IMR-90 (cell line): Measurements from ENCODE around the gene MRPL57. TPM values are rescaled to one million over a fixed set of nuclear protein-coding genes. Genes with fewer than 3 reads are reported as not detected.
A peak's percentile ranks its signal among the peaks of the same experiment; 100 is the strongest.

ENCODE experiments used
- ATAC-seq: fragments of 200-7000 bp; cut with Tn5 transposase; 2 replicates; pipeline ENCODE4 v1.9.1; 2020; ENCODE audit warnings: low read depth, mild to moderate bottlenecking, moderate library complexity
- BruUV-seq: library from RNA; stranded (reverse); fragments of 400-500 nt; replicated peaks from 2 replicates; lab custom pipeline; 2021; lab: Mats Ljungman, UMichigan
- CTCF ChIA-PET: fragments of 300-600 bp; formaldehyde crosslinking; extraction: SDS; loops from one replicate; lab custom pipeline; 2021; ENCODE audit warnings: antibody characterized with exemption; lab: Yijun Ruan, JAX
- POLR2A ChIA-PET: fragments of 300-600 bp; sonication (Branson Sonifier 250); formaldehyde crosslinking; loops from one replicate; lab custom pipeline; 2022; ENCODE audit warnings: antibody characterized with exemption; ENCODE audit not compliant: unreplicated experiment; lab: Charles Lee
- DNase-seq: peaks from one replicate; pipeline ENCODE4 v3.0.0; 2013
- H2AFZ ChIP-seq: replicated peaks from 2 replicates; pipeline ENCODE3; 2013; ENCODE audit warnings: low read length, mild to moderate bottlenecking; ENCODE audit not compliant: poor library complexity
- H2AK5ac ChIP-seq: 2 replicates; pipeline ENCODE4 v1.6.1; 2013; ENCODE audit warnings: low read depth, low read length, inconsistent platforms
- H2AK9ac ChIP-seq: replicated peaks from 2 replicates; pipeline ENCODE3; 2013; ENCODE audit warnings: mild to moderate bottlenecking, low read depth, low read length, moderate library complexity; ENCODE audit not compliant: poor library complexity
- H2BK120ac ChIP-seq: 2 replicates; pipeline ENCODE4 v1.6.1; 2013; ENCODE audit warnings: low read depth, low read length, inconsistent platforms
- H2BK15ac ChIP-seq: 3 replicates; pipeline ENCODE4 v1.6.1; 2013; ENCODE audit warnings: low read depth, low read length, inconsistent platforms
- H2BK20ac ChIP-seq: 2 replicates; pipeline ENCODE4 v1.6.1; 2013; ENCODE audit warnings: low read depth, mild to moderate bottlenecking, inconsistent platforms, low read length, moderate library complexity
- H2BK5ac ChIP-seq: 2 replicates; pipeline ENCODE4 v1.6.1; 2013; ENCODE audit warnings: mild to moderate bottlenecking, low read depth, low read length, inconsistent platforms; ENCODE audit not compliant: poor library complexity, severe bottlenecking
- H3K14ac ChIP-seq: replicated peaks from 2 replicates; pipeline ENCODE4 v1.6.1; 2013; ENCODE audit warnings: low read depth, low read length, inconsistent platforms
- H3K18ac ChIP-seq: 2 replicates; pipeline ENCODE4 v1.6.1; 2013; ENCODE audit warnings: low read depth, low read length, control low read depth
- H3K23ac ChIP-seq: 2 replicates; pipeline ENCODE4 v1.6.1; 2013; ENCODE audit warnings: low read depth, low read length, inconsistent platforms
- H3K27ac ChIP-seq: 2 replicates; pipeline ENCODE4 v1.5.1; 2013; ENCODE audit warnings: mild to moderate bottlenecking, control low read depth, low read length; ENCODE audit not compliant: insufficient read depth
- H3K27me3 ChIP-seq: 2 replicates; pipeline ENCODE4 v1.6.1; 2013; ENCODE audit warnings: low read length; ENCODE audit not compliant: control insufficient read depth, insufficient read depth
- H3K36me3 ChIP-seq: 2 replicates; pipeline ENCODE4 v1.6.1; 2013; ENCODE audit warnings: low read length, mixed read lengths; ENCODE audit not compliant: control insufficient read depth, insufficient read depth
- H3K4ac ChIP-seq: 2 replicates; pipeline ENCODE4 v1.6.1; 2013; ENCODE audit warnings: low read depth, low read length, inconsistent platforms
- H3K4me1 ChIP-seq: 2 replicates; pipeline ENCODE4 v1.6.1; 2013; ENCODE audit warnings: low read length, mixed read lengths; ENCODE audit not compliant: control insufficient read depth, insufficient read depth
- H3K4me2 ChIP-seq: 2 replicates; pipeline ENCODE4 v1.6.1; 2013; ENCODE audit warnings: low read depth, mild to moderate bottlenecking, control low read depth, low read length, moderate library complexity
- H3K4me3 ChIP-seq: 2 replicates; pipeline ENCODE4 v1.5.1; 2013; ENCODE audit warnings: low read depth, mild to moderate bottlenecking, control low read depth, low read length, moderate library complexity; ENCODE audit not compliant: insufficient read depth
- H3K56ac ChIP-seq: 2 replicates; pipeline ENCODE4 v1.6.1; 2013; ENCODE audit warnings: low read length, inconsistent platforms; ENCODE audit not compliant: insufficient read depth; ENCODE audit errors: extremely low read depth
- H3K79me1 ChIP-seq, 2 experiments: 2 replicates each; pipeline ENCODE4 v1.6.1; 2013; ENCODE audit warnings: low read length in 2 of 2, inconsistent platforms in 1 of 2, low read depth in 1 of 2
- H3K9ac ChIP-seq: 2 replicates; pipeline ENCODE4 v1.6.1; 2013; ENCODE audit warnings: low read depth, low read length, control low read depth
- H3K9me1 ChIP-seq: 2 replicates; pipeline ENCODE4 v1.6.1; 2013; ENCODE audit warnings: low read length, inconsistent platforms; ENCODE audit not compliant: insufficient read depth
- H3K9me3 ChIP-seq: 2 replicates; pipeline ENCODE4 v1.6.1; 2013; ENCODE audit warnings: low read length; ENCODE audit not compliant: control insufficient read depth, insufficient read depth
- H4K20me1 ChIP-seq: 2 replicates; pipeline ENCODE4 v1.6.1; 2013; ENCODE audit warnings: low read length, inconsistent platforms; ENCODE audit not compliant: insufficient read depth
- H4K5ac ChIP-seq: 2 replicates; pipeline ENCODE4 v1.6.1; 2013; ENCODE audit warnings: mild to moderate bottlenecking, low read depth, low read length, control low read depth
- H4K8ac ChIP-seq, 2 experiments: 2 replicates each; pipeline ENCODE4 v1.6.1; 2013; ENCODE audit warnings: low read depth in 2 of 2, low read length in 2 of 2, control low read depth in 1 of 2, inconsistent platforms in 1 of 2
- H4K91ac ChIP-seq: 2 replicates; pipeline ENCODE4 v1.6.1; 2013; ENCODE audit warnings: low read depth, low read length, inconsistent platforms; ENCODE audit not compliant: insufficient read depth
- BHLHE40 ChIP-seq: fragments of 150-350 bp; IDR thresholded peaks from 2 replicates; pipeline ENCODE4 v1.6.1; 2016; ENCODE audit warnings: mild to moderate bottlenecking, low read depth, low read length
- CEBPB ChIP-seq: IDR thresholded peaks from 2 replicates; pipeline ENCODE4 v1.6.1; 2012; ENCODE audit warnings: low read depth, low read length, improper control_type of control experiment
- CTCF ChIP-seq: conservative IDR thresholded peaks from 2 replicates; pipeline ENCODE4 v1.5.1; 2012; ENCODE audit warnings: mild to moderate bottlenecking, low read depth, low read length, improper control_type of control experiment
- NFE2L2 ChIP-seq: fragments of 150-350 bp; IDR thresholded peaks from 2 replicates; pipeline ENCODE4 v1.6.1; 2016; ENCODE audit warnings: low read depth, mild to moderate bottlenecking, low read length
- RAD21 ChIP-seq: IDR thresholded peaks from 2 replicates; pipeline ENCODE4 v1.6.1; 2012; ENCODE audit warnings: low read length, improper control_type of control experiment
- SMC3 ChIP-seq: fragments of 150-350 bp; IDR thresholded peaks from 2 replicates; pipeline ENCODE4 v1.6.1; 2016; ENCODE audit warnings: low read depth, mild to moderate bottlenecking, antibody characterized with exemption, low read length, moderate library complexity
- whole genome bisulfite sequencing, 2 experiments: methylation state at CpG; one replicate each; pipeline versions ENCODE4 v1.1.5 to v1.1.7; 2013; ENCODE audit warnings: missing lambda C conversion rate in 2 of 2; ENCODE audit not compliant: insufficient read length in 1 of 2; ENCODE audit errors: extremely low coverage in 2 of 2; 5-methylcytosine and 5-hydroxymethylcytosine counted together
- dilution Hi-C: fragments of 300-500 bp; cut with HindIII; formaldehyde crosslinking; loops from one replicate; pipeline ENCODE4 v1.14.3; 2018; ENCODE audit warnings: low sequenced_read_pairs; ENCODE audit not compliant: unreplicated experiment
- in situ Hi-C: fragments of 300-500 bp; cut with MboI; formaldehyde crosslinking; loops from 3 replicates; pipeline ENCODE4 v1.14.3; 2019; ENCODE audit warnings: low sequenced_read_pairs, inconsistent platforms, mixed read lengths
- intact Hi-C: fragments of 100-400 bp; cut with micrococcal nuclease; formaldehyde crosslinking; loops from 2 replicates; pipeline ENCODE4 v1.10.0; 2022
- polyA plus RNA-seq, 3 experiments: library from polyadenylated mRNA; depleted of rRNA; stranded (reverse); fragments of >200 nt; gene quantifications; 2 replicates each; pipeline ENCODE4 v1.2.3, GENCODE V29; 2012; ENCODE audit warnings: low replicate concordance in 1 of 3
- total RNA-seq: library from RNA; depleted of rRNA; stranded (reverse); fragments of >200 nt; gene quantifications from 2 replicates; pipeline ENCODE4 v1.2.3, GENCODE V29; 2012

MRPL57 gene
- total and polyA plus RNA-seq, 2 of the 4 experiments (the other 2 are of a cell fraction) = 7.0 to 8.0 TPM

DNA sequence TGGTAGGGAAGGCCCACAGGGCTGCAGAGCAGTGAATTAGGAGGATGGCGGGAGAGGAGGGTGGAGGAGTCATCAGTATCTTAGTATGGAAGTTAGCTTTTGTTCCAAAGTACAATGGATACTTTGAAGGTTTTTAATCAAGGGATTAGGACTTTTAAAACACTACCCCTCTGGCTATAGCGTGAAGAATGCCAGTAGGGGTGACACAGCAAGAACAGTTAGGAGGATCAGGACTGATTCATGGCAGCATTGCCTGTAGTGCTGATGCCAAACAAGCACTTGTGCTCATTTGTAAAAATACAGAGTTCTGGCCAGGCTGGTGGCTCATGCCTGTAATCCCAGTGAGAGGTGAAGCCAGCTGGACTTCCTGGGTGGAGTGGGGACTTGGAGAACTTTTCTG, 46.3 kb upstream of the MRPL57 start:
- Histone ChIP-seq H3K27ac (no peak overlapping the region), H3K4ac (no peak overlapping the region), H3K4me1 (peaks cover 1% of the 10 kb centered on the region; the same call in 1 of the 2 replicates), H4K91ac (no peak overlapping the region; the same call in 1 of the 2 replicates), H2BK20ac (no peak overlapping the region), H2AK9ac (peak overlapping the region; percentile 31), H3K79me1 (no peaks in the 10 kb centered on the region), H3K9me1 (no peaks in the 10 kb centered on the region), H3K14ac (no peak overlapping the region; the same call in 1 of the 2 replicates), H2AFZ (no peak overlapping the region), H2AK5ac (no peak overlapping the region), H3K18ac (0 out of 2 replicates have a peak overlapping the region, but pooled peaks have one; percentile 33), H3K9ac (no peak overlapping the region), H2BK5ac (no peak overlapping the region), H3K4me2 (no peak overlapping the region), H4K8ac (no peak overlapping the region), H4K5ac (no peak overlapping the region), H3K23ac (no peak overlapping the region), H3K56ac (no peak overlapping the region), H3K4me3 (no peak overlapping the region), H2BK15ac (no peak overlapping the region), H3K9me3 (no peaks in the 10 kb centered on the region), H2BK120ac (no peak overlapping the region), H3K27me3 (no peaks in the 10 kb centered on the region), H3K36me3 (no peaks in the 10 kb centered on the region), H4K20me1 (no peaks in the 10 kb centered on the region)
- TF ChIP-seq RAD21 (no peak), CEBPB (no peak), NFE2L2 (peak; percentile 44; the same call in 1 of the 2 replicates), CTCF (no peak), SMC3 (no peak), BHLHE40 (no peak)
- ChIA-PET POLR2A (no interaction called here), CTCF (no interaction called here)
- dilution Hi-C loops (no loop called here), intact Hi-C loops (loop anchor here (5.0 kb wide), 1 partner anchor 88 kb away; no protein-coding TSS in a partner anchor), in situ Hi-C loops (no loop called here)
- no TSS peak for BruUV-seq
- no CpG with 5 or more reads among the region's 2 CpGs for WGBS, 2 experiments
- ATAC-seq (no peak), DNase-seq (no peak)
